Amniotic epithelial cell (primary cell): ENCODE data around the gene PRKAG2.
A peak's percentile ranks its signal among the peaks of the same experiment; 100 is the strongest.

ENCODE experiments used
- DNase-seq: peaks from one replicate; pipeline ENCODE4 v3.0.0-alpha.2; 2010; ENCODE audit warnings: low read depth

Gene PRKAG2

GRCh38 chr7:151694828-151695580 is 181.9 kb downstream of the PRKAG2 start:
- no peak for DNase-seq

- DNase-seq, result no peak
These were observed 182.5 kb downstream of the PRKAG2 start for GRCh38 chr7:151694441-151694827.

DNA sequence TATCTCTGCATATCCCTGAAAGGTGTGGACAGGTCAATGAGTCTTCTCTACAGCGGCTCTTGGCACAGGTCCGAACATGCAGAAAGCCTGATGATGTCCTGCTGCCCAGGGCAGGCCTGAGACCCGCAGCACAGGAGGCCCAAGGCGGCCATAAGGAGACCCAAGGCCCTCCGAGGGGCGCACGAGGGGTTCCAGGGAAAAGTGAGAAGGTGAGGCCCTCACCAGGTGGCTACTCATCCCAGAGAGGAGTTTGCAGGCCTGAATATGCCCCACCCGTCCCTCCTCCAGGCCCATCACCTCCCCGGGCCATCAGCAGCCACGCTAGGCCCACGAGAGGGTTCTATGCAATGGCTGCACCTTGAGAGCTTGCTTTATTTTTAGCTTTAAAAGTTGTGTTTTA is 183.8 kb downstream of the PRKAG2 start:
- DNase-seq, result no peak

- DNase-seq, result no peak
These were observed 184.2 kb downstream of the PRKAG2 start for GRCh38 chr7:151692721-151693120.

- no peak for DNase-seq
These were observed 185.5 kb downstream of the PRKAG2 start for GRCh38 chr7:151691449-151691848.

DNA sequence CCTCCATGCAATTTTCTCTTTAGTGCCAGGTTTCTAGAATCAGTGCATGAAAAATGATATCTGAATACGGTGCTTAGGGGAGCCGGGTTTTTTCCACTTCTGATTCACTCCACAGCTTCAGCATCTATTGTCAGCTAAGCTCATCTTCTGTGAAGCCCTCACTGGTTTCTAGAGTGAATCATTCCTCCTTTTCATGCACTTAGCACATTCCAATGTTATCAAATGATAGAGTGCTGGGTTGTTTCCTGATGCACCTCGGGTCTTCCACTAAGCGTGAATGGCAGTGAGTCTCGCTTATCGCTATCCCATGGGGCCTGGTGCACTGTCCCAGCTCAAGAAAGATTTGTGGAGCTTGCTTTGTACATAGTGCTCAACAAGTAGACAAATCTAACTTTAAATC is 186.3 kb downstream of the PRKAG2 start:
- peak; percentile 95 for DNase-seq

GRCh38 chr7:151689196-151689971 is 187.5 kb downstream of the PRKAG2 start:
- DNase-seq, result no peak

DNA sequence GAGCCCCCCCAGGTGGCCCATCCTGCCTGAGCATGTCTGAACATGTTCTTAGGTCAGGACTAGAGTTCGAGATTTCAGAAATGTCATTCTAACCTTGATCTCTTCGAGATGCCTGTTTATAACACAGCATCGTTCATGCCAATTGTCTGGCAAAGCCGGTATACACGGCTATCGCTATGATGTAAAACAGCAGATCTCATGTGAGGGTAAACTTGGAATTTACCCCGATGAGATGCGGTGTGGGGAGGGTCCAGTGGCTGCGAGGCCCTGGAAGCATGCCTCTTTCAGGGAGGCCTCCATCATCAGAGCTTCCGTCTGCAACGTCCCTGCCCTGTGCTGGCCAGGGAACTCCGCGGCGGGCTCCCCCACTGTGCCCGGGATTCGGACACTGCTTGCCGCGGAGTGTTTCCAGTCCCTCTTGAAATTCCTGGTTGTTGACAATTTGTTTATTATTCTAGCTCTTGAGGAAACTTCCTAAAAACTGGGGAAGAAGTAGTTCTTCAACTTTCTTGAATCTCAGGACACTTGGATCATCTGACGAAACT is 188.6 kb downstream of the PRKAG2 start:
- DNase-seq, result no peak

DNA sequence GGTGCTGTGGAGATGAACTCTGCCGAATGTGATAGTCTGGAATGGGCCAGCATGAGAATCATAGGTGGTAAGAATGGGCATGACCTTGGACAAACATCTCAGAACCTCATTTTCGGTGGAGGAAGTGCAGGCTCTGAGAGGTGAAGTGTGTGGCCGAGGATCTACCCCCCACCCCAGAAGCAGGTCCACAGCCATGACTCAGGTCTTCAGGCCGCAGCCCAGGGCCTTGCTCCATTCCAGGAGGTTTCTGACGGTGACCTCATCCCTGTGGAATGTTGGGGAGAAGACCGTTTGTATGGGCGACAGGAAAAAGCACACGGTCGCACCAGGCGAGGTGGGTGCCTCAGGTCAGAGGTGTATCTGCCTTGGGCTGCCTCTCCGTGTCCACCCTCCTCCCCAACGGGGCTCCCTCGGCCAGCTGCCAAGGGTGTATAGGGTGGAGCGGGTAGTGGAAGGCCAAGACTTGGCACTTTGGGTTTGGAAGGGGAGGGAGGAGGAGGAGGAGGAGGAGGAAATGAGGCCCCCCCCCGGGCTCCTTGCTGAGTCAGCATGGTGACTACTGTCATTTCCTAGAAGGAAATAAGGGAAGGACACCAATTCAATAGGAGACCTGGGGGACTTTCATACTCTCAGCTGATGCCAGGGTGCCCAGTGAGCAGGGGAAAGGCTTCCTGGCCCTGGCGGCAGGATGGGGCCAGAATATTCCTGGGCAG is 189.2 kb downstream of the PRKAG2 start:
- DNase-seq, result peak; percentile 96

DNA sequence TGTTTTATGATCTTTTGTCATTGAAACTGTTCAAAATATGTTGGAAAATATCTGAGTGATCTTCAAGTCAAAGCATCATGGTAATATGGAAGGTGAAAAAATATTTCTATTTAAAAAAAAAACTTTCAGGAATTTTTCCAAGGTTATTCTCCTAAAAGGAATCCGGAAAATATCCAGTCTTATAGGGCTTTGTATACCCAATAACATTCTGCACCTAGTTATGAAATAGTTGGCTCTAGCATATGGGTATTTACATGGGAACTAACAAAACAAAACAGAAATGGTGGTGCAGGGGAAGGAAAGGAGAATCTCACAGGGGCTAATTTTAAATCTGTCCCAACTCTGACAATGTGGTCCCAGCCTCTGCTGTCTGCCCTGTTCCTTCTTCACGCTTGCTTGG is 190.1 kb downstream of the PRKAG2 start:
- DNase-seq, result peak; percentile 51

- no peak for DNase-seq
These were observed 190.7 kb downstream of the PRKAG2 start for GRCh38 chr7:151686016-151686766.

- peak; percentile 71 for DNase-seq
These were observed 192.3 kb downstream of the PRKAG2 start for GRCh38 chr7:151684408-151685175.

DNA sequence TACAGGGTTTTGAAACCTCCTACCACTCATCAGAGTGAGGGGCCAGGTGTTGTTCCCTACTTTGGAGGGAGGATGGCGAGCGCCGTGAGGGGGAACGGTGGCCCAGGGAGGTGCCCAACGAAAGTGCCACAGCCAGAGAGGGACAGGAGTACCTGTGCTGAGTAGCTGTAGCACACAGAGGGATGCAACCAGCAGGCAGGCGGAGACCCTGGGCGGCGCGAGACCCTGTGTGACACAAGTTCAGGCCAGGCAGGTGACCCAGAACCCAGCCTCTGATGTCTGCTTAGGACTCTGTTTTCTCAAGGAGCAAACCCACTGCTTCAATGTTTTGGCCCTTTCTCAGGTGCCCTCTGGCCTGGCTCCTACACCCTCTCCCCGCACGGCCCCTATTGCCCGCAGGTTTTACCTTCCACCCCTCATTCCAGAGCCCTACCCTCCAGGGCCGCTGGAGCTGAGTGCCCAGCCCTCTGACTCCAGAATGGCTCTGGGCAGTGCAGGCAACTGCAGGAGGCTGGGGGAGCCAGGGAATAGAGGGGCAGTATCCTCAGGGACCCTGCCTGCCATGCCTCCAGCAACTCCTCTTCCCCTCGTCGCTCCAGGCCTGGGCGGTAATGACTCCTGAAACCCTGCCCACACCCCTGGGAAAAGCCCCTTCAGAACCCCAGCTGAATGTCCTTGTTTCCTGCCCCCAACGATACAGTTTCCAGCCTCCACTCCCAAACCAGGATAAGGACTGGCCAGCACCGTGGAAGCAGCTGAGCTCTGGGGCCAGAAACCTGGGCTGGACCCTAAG is 193.1 kb downstream of the PRKAG2 start:
- no peak for DNase-seq

- no peak for DNase-seq
These were observed 193.9 kb downstream of the PRKAG2 start for GRCh38 chr7:151682831-151683614.

- DNase-seq, result no peak
These were observed 195.2 kb downstream of the PRKAG2 start for GRCh38 chr7:151681726-151682125.

- peak; percentile 96 for DNase-seq
These were observed 196.1 kb downstream of the PRKAG2 start for GRCh38 chr7:151680810-151681209.

- DNase-seq, result no peak
These were observed 196.9 kb downstream of the PRKAG2 start for GRCh38 chr7:151679881-151680612.

DNA sequence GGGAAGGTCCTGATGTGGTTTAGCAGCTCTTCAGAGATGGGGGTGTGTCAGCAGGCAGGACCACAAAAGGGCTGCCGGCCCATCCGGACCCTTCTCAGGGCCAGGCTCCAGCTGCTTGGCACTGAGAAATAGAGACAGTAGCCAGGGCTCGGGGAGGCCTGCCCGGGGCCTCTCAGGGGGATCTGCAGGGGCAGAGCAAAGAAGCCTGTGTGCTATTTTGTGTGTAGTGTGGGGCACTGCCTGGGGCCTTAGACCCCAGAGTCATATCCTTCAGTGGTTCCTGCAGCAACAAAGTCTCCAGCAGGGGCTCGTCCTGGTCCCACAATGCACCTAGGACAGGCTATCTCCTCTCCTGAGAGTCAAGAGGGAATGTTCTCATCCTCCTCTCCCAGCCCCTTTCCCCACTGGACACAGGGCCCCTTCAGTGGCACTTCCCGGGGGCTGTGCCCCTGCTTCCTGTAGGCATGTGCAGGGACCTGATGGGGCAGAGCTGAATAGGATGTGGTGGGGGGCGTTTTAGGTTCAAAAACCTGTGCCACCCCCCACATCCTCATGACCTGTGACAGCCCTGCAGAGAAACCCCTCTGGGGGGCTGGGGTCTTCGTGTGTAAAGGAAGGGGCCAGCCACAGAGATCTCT is 197.7 kb downstream of the PRKAG2 start:
- DNase-seq, result no peak
